Uterus (tissue), 2 donors: ENCODE data around the gene EXOC4.

Experiments
- CTCF ChIP-seq, 4 experiments: fragments of 200-600 bp in 2 of 4; fragments of 450-650 bp in 2 of 4; sonication (generic) in 2 of 4; IDR thresholded peaks; one replicate each; pipeline ENCODE4 v1.5.1; 2016 to 2019; ENCODE audit warnings: antibody characterized with exemption in 4 of 4, mild to moderate bottlenecking in 2 of 4, moderate library complexity in 1 of 4
- POLR2A ChIP-seq, 2 donors: fragments of 450-650 bp; IDR thresholded peaks; one replicate each; pipeline ENCODE4 v1.6.1; 2016; ENCODE audit warnings: antibody characterized with exemption in 2 of 2, mild to moderate bottlenecking in 1 of 2, moderate library complexity in 1 of 2

- TF ChIP-seq CTCF (IDR thresholded peaks at IDR 0.05) (no peak), POLR2A (IDR thresholded peaks at IDR 0.05) (no peak)
Measured at GRCh38 chr7:134040988-134041387, 788.1 kb downstream of the EXOC4 start.
